Panc1 (cell line): ENCODE measurements around the gene ZNF8.

Experiments
- CTCF ChIP-seq: fragments of 450-650 bp; IDR thresholded peaks from 2 replicates; pipeline ENCODE4 v1.5.1; 2017; ENCODE audit warnings: mild to moderate bottlenecking
- POLR2AphosphoS5 ChIP-seq: IDR thresholded peaks from 2 replicates; pipeline ENCODE4 v1.6.1; 2012; ENCODE audit warnings: mild to moderate bottlenecking, low read depth, low read length, moderate library complexity
- REST ChIP-seq, 2 experiments: IDR thresholded peaks; 2 replicates each; pipeline ENCODE4 v1.6.1; 2011 to 2012; ENCODE audit warnings: low read depth in 2 of 2, control low read depth in 1 of 2, low read length in 1 of 2, mild to moderate bottlenecking in 1 of 2, moderate library complexity in 1 of 2; ENCODE audit not compliant: insufficient read depth in 1 of 2
- SIN3A ChIP-seq: IDR thresholded peaks from 2 replicates; pipeline ENCODE4 v1.6.1; 2012; ENCODE audit warnings: low read depth, mild to moderate bottlenecking, low read length, moderate library complexity, borderline replicate concordance; ENCODE audit not compliant: insufficient read depth
- TCF7L2 ChIP-seq: IDR thresholded peaks from 2 replicates; pipeline ENCODE4 v1.6.1; 2011; ENCODE audit warnings: mild to moderate bottlenecking, low read depth, low read length, inconsistent platforms

DNA sequence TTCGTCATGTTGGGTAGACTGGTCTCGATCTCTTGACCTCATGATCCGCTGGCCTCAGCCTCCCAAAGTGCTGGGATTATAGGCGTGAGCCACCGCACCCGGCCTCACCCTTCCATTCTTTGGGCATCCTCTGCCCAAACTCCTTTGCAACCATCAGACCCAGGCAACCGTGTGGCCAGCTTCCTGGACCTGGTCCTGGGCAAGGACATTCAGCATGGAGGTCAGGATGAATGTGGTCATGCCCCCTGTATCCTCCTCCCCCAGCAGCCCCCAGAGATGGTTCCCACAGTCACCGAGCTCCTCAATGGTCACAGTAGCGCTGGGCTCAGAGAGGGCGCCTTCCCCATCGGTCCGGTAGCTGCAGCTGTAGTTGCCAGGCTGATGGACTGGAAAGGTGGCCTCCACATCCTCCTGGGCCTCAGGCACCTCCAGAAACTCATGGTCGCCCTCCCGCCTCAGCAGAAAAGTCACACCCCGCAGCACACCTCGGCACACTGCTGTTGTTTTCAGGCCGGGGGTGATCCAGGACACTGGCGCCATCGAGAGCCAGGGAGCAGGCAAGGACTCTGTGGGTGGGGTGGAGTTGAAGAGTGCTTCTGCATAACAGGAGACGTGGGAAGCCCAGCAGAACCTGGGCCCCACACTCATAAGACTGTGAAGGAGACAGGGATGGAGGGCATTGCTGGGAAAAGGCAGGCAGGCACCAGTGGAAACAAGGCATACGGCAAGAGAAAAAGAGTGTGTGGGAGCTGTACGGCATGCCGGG, 73.4 kb downstream of the ZNF8 start:
- TF ChIP-seq SIN3A, result no peak
- TF ChIP-seq CTCF, result no peak
- no peak for TF ChIP-seq POLR2AphosphoS5
- TF ChIP-seq REST (IDR thresholded peaks at IDR 0.05; ENCODE audit: insufficient read depth in 1 of 2, low read depth in 2 of 2, low read length in 1 of 2), result no peak
- TF ChIP-seq TCF7L2, result no peak
